22Rv1 (cell line): ENCODE data around the gene NLK.
"Not testable (repeated sequence)": the region's sequence is repeated elsewhere in the genome, so short reads cannot be mapped to it uniquely, and the experiment has no call there.

Source experiments
- H3K27ac ChIP-seq: fragments of 450-650 bp; 2 replicates; pipeline ENCODE4 v1.5.1; 2017
- CTCF ChIP-seq: fragments of 450-650 bp; IDR thresholded peaks from 2 replicates; pipeline ENCODE4 v1.5.1; 2017; ENCODE audit warnings: mild to moderate bottlenecking
- ZFX ChIP-seq: fragments of 450-650 bp; IDR thresholded peaks from 2 replicates; pipeline ENCODE4 v1.6.1; 2017; ENCODE audit warnings: antibody characterized with exemption, borderline replicate concordance

NLK gene

GRCh38 chr17:28239271-28239624, 196.8 kb downstream of the NLK start:
- TF ChIP-seq ZFX (no peak), CTCF (no peak)
- no peak overlapping the region for H3K27ac ChIP-seq

GRCh38 chr17:28240688-28241340, 198.3 kb downstream of the NLK start:
- TF ChIP-seq CTCF, result no peak
- TF ChIP-seq ZFX, result no peak

GRCh38 chr17:28242791-28243190, 200.3 kb downstream of the NLK start:
- TF ChIP-seq ZFX, result no peak
- no peak for TF ChIP-seq CTCF
- H3K27ac ChIP-seq, result no peak overlapping the region

More at GRCh38 chr17:28240688-28241340, 198.3 kb downstream of the NLK start:
- H3K27ac ChIP-seq, result no peak overlapping the region

- H3K27ac ChIP-seq, result not testable (repeated sequence)
Measured at GRCh38 chr17:28243268-28243667, 200.8 kb downstream of the NLK start.

GRCh38 chr17:28244446-28244845, 202.0 kb downstream of the NLK start:
- TF ChIP-seq ZFX (no peak), CTCF (no peak)
- H3K27ac ChIP-seq, result no peak overlapping the region
